Measurements from ENCODE around the gene USP49. TPM values are rescaled to one million over a fixed set of nuclear protein-coding genes. Genes with fewer than 3 reads are reported as not detected.

USP49 gene
- total and polyA plus RNA-seq, 12 donors: 0.58 to 2.0 (median 1.7) TPM

DNA sequence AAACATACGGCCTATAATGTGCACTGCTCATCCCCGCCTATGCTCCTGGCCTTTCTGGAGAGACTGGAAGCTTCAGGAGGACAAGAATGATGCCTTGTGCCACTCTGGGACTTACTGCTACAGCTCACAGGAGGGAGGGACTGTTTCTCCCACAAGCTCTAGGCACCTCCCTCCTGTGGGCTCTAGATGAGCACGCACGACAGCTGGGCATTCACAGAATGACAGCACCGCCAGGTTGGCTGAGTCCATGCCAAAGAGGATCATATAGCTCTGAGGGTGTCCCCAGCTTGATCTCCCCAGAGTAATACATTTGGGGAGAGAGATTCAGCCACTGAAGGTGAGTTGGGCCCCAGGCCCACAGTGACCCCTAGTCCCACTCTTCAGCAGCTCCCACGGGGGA lies 137.9 kb downstream of the USP49 start:
- ATAC-seq (no peak), DNase-seq (no peak)
- Histone ChIP-seq H3K4me1 (no peaks in the 10 kb centered on the region), H3K4me3 (no peak overlapping the region), H3K36me3 (no peaks in the 10 kb centered on the region), H3K9me3 (no peaks in the 10 kb centered on the region), H3K27ac (no peak overlapping the region), H3K27me3 (no peaks in the 10 kb centered on the region)
- 93% methylated on average over 6 of the region's 6 CpGs for WGBS, 2 donors
- no peak for TF ChIP-seq CTCF (IDR thresholded peaks at IDR 0.05)
- intact Hi-C loops (cut with DNase I): no loop called here

GRCh38 chr6:41756354-41756753 lies 138.8 kb downstream of the USP49 start:
- ATAC-seq (no peak), DNase-seq (no peak)
- Histone ChIP-seq H3K27me3 (no peaks in the 10 kb centered on the region), H3K36me3 (no peaks in the 10 kb centered on the region), H3K4me3 (no peak overlapping the region), H3K4me1 (no peaks in the 10 kb centered on the region), H3K9me3 (no peaks in the 10 kb centered on the region), H3K27ac (no peak overlapping the region)
- 58 to 64% methylated on average over 13 of the region's 13 CpGs for WGBS, 2 donors
- intact Hi-C loops (cut with DNase I): no loop called here
- TF ChIP-seq CTCF (IDR thresholded peaks at IDR 0.05): no peak

DNA sequence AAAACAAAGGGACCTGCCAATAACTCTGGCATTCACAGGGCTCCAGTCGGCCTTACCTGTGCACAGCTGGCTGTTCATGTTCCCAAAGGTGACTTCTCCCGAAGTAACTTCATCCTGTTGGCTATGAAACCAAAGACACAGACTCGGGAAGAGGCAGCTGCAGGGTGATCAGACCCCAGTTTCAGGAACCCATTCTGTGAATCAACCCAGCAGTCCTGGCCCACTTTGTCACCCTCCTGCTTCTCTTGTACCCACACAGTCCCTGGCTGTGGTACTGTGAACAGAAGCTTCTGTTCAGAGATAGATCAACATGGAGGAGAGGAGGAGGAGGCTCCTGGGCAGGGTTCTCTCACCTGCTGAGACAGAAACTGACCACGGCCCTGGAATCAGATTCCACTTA lies 139.3 kb downstream of the USP49 start:
- intact Hi-C loops (cut with DNase I): no loop called here
- DNase-seq (no peak), ATAC-seq (no peak)
- H3K4me3 ChIP-seq: no peak overlapping the region
- TF ChIP-seq CTCF (IDR thresholded peaks at IDR 0.05): no peak
- H3K4me1 ChIP-seq: no peaks in the 10 kb centered on the region
- H3K27me3 ChIP-seq: no peaks in the 10 kb centered on the region
- 84 to 88% methylated on average over 4 of the region's 4 CpGs for WGBS, 2 donors
- no peaks in the 10 kb centered on the region for H3K36me3 ChIP-seq
- H3K9me3 ChIP-seq: no peaks in the 10 kb centered on the region
- H3K27ac ChIP-seq: no peak overlapping the region

DNA sequence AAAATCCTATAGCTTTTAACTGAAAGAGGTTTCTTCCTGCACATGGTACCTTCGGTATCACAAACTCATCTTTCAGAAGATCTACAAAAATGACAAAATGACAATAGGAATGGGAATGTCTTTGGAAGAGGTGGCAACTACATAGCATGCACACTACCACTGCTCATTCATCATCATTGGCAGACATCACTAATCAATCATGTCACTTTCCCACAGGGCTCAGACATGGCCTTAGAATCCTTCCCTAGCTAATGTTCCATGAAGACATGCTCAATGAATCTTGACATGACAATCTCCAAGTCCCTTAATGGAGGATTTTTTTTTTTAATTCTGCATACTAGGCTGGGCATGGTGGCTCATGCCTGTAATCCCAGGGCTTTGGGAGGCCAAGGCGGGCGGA lies 144.8 kb downstream of the USP49 start:
- WGBS, 2 donors: 94 to 100% methylated on average over 3 of the region's 3 CpGs

More for the DNA sequence above, 144.8 kb downstream of the USP49 start:
- Histone ChIP-seq H3K27me3 (no peaks in the 10 kb centered on the region), H3K9me3 (no peaks in the 10 kb centered on the region), H3K36me3 (no peaks in the 10 kb centered on the region), H3K4me3 (no peak overlapping the region), H3K4me1 (no peaks in the 10 kb centered on the region), H3K27ac (no peak overlapping the region)
- no peak for DNase-seq
- intact Hi-C loops (cut with DNase I): no loop called here
- ATAC-seq: no peak
- no peak for TF ChIP-seq CTCF (IDR thresholded peaks at IDR 0.05)

Measured in heart right ventricle (tissue), 16 donors.